ENCODE measurements around the gene ATF7IP2.
"Not testable (repeated sequence)": the region's sequence is repeated elsewhere in the genome, so short reads cannot be mapped to it uniquely, and the experiment has no call there.

ATF7IP2 gene

DNA sequence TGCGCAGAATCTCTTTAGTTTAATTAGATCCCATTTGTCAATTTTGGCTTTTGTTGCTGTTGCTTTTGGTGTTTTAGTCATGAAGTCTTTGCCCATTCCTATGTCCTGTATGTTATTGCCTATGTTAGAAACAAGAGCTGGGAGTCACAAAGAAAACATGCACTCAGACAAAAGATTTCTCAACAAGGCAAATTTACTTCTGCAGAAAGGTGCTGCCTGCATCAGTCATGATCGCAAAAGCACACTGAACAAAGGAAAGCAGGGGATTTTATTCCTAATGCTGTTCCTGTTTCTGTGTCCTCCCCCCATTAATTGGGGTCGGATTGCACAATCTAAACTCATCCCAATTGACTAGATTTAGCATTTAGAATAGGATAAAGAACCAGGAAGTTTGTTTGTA, 55.9 kb downstream of the ATF7IP2 start:
- H3K4me3 ChIP-seq (ENCODE audit: low read depth, low read length) = no peak overlapping the region
- TF ChIP-seq, protein P1, sequence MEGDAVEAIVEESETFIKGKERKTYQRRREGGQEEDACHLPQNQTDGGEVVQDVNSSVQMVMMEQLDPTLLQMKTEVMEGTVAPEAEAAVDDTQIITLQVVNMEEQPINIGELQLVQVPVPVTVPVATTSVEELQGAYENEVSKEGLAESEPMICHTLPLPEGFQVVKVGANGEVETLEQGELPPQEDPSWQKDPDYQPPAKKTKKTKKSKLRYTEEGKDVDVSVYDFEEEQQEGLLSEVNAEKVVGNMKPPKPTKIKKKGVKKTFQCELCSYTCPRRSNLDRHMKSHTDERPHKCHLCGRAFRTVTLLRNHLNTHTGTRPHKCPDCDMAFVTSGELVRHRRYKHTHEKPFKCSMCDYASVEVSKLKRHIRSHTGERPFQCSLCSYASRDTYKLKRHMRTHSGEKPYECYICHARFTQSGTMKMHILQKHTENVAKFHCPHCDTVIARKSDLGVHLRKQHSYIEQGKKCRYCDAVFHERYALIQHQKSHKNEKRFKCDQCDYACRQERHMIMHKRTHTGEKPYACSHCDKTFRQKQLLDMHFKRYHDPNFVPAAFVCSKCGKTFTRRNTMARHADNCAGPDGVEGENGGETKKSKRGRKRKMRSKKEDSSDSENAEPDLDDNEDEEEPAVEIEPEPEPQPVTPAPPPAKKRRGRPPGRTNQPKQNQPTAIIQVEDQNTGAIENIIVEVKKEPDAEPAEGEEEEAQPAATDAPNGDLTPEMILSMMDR (IDR thresholded peaks at IDR 0.05; ENCODE audit: low read depth, low read length) = no peak

DNA sequence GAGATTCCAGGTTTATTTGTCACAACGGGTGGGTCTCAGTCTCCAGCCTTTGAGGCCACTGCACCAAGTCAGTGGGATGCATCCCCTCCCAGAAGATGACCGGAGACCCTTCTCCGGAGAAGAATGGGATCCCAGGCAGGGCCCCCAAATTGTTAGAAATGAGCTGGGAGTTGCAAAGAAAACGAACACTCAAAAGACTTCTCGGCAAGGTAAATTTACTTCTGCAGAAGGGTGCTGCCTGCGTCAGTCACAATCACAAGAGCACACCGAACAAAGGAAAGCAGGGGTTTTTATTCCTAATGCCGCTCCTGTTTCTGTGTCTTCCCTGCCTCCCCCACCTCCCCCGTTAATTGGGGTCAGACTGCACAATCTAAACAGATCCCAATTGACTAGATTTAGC, 61.4 kb downstream of the ATF7IP2 start:
- TF ChIP-seq, protein P1 (IDR thresholded peaks at IDR 0.05; ENCODE audit: low read depth, low read length) = no peak
- no peak overlapping the region for H3K4me3 ChIP-seq (ENCODE audit: low read depth, low read length)

DNA sequence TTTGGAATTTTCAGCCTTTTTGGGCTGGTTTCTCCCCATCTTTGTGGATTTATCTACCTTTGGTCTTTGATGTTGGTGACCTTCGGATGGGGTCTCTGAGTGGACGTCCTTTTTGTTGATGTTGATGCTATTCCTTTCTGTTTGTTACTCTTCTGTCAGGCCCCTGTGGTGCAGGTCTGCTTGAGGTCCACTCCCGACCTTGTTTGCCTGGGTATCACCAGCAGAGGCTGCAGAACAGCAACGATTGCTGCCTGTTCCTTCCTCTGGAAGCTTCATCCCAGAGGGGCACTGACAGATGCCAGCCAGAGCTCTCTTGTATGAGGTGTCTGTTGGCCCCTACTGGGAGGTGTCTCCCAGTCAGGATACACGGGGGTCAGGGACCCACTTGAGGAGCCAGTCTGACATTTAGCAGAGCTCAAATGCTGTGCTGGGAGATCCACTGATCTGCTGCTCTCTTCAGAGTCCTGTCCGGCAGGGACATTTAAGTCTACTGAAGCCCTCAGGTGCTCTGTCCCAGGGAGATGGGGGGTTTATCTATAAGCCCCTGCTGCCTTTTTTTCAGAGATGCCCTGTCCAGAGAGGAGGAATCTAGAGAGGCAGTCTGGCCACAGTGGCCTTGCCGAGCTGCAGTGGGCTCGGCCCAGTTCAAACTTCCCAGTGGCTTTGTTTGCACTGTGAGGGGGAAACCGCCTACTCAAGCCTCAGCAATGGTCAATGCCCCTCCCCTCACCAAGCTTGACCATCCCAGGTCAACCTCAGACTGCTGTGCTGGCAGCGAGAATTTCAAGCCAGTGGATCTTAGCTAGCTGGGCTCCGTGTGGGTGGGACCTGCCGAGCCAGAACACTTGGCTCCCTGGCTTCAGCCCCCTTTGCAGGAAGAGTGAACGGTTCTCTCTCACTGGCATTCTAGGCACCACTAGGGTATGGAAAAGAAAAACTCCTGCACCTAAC, 66.6 kb downstream of the ATF7IP2 start:
- not testable (repeated sequence) for H3K4me3 ChIP-seq (ENCODE audit: low read depth, low read length)

DNA sequence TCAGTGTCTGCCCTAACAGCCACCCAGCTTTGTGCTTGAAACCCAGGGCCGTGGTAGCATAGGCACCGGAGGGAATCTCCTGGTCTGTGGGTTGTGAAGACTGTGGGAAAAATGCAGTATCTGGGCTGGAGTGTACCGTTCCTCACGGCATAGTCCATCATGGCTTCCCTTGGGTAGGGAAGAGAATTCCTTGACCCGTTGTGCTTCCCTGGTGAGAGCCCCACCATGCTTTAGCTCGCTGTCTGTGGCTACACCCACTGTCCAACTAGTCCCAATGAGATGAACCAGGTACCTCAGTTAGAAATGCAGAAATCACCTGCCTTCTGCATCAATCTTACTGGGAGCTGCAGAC, 67.3 kb downstream of the ATF7IP2 start:
- TF ChIP-seq, protein P1 (IDR thresholded peaks at IDR 0.05; ENCODE audit: low read depth, low read length) = no peak
- no peak overlapping the region for H3K4me3 ChIP-seq (ENCODE audit: low read depth, low read length)

DNA sequence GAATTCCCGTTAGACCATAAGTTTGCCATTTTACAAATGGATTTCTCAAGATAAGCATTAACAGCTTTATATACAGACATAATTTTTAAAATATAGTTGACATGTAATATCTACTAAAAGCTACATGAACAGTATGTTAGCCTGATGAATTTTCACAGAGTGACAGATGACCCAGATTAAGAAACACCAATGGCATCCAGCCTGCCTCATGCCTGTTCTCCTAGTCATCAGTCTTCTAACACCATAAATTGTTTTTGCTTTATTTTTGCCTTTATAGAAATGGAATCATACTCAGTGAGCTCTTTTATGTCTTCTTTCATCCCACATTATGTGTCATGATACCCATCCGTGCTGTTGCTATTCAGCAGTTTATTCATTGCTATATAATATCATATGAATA, 80.0 kb downstream of the ATF7IP2 start:
- TF ChIP-seq, protein P1 (IDR thresholded peaks at IDR 0.05; ENCODE audit: low read depth, low read length) = no peak
- H3K4me3 ChIP-seq (ENCODE audit: low read depth, low read length) = no peak overlapping the region

DNA sequence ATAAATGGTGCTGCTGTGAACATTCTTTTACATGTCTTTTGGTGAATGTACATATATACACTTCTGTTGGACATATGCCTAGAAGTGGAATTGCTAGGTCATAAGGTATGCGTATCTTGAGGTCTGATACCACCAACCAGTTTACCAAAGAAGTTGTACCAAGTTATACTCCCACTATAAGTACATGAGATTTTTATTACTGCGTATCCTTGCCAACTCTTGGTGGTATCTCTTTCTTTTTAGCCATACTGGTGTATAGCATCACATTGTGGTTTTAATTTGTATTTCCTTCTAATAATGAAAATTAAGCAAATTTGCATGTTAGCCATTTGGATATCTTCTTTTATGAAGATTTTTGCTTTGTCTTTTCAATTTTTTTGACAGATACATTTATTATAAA, 80.5 kb downstream of the ATF7IP2 start:
- no peak overlapping the region for H3K4me3 ChIP-seq (ENCODE audit: low read depth, low read length)
- TF ChIP-seq, protein P1 (IDR thresholded peaks at IDR 0.05; ENCODE audit: low read depth, low read length) = no peak

DNA sequence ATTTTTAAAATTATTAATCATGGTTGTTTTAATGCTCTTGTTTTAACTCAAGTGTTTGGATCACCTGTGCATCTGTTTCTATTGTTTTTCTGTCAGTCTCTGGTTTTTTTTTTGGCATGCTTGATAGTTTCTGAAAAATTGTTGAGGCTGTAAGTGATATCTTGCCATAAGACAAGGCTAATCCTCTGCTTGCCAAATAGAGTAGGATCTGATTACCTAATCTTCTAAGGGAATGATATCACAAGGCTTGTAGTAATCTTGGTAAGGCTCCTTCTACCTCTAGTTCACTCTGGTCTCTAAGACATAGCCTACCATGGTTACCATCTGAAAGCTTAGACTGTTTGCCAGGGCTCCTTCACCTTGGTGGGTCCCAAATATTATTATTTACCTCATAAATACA, 81.0 kb downstream of the ATF7IP2 start:
- TF ChIP-seq, protein P1 (IDR thresholded peaks at IDR 0.05; ENCODE audit: low read depth, low read length) = no peak
- no peak overlapping the region for H3K4me3 ChIP-seq (ENCODE audit: low read depth, low read length)

DNA sequence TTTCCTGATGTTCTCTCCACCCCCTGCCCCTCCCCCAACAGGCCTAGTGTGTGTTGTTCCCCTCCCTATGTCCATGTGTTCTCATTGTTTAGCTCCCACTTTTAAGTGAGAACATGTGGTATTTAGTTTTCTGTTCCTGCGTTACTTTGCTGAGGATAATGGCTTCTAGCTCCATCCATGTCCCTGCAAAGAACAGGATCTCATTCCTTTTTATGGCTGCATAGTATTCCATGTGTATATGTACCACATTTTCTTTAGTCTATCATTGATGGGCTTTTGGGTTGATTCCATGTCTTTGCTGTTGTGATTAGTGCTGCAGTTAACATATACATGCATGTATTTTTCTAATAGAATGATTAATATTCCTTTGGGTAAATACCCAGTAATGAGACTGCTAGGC, 90.8 kb downstream of the ATF7IP2 start:
- H3K4me3 ChIP-seq (ENCODE audit: low read depth, low read length) = not testable (repeated sequence)

Data from WI38 (cell line).